MCF 10A (cell line): ENCODE measurements around the gene TSR2. TPM values are rescaled to one million over a fixed set of nuclear protein-coding genes. Genes with fewer than 3 reads are reported as not detected.
A peak's percentile ranks its signal among the peaks of the same experiment; 100 is the strongest.

ENCODE experiments used
- BruUV-seq: library from RNA; stranded (reverse); fragments of 400-500 nt; replicated peaks from 2 replicates; lab custom pipeline; 2021; lab: Mats Ljungman, UMichigan
- CTCF ChIA-PET: fragments of 300-600 bp; sonication (Branson Sonifier 250); formaldehyde crosslinking; extraction: SDS; loops from one replicate; lab custom pipeline; 2021; ENCODE audit warnings: antibody characterized with exemption, inconsistent platforms; lab: Yijun Ruan, JAX
- POLR2A ChIA-PET: fragments of 300-600, 350-650 bp; sonication (Branson Sonifier 250); formaldehyde crosslinking; extraction: SDS; loops from one replicate; lab custom pipeline; 2020; ENCODE audit warnings: antibody characterized with exemption, inconsistent platforms; lab: Yijun Ruan, JAX
- DNase-seq: peaks from one replicate; pipeline ENCODE4 v3.0.0-alpha.2; 2018; ENCODE audit not compliant: unreplicated experiment
- H3K27ac Mint-ChIP-seq: one replicate; pipeline ENCODE4 v1.8.0; 2022; ENCODE audit warnings: mild to moderate bottlenecking, low read depth, mixed read lengths; ENCODE audit not compliant: unreplicated experiment
- H3K27me3 Mint-ChIP-seq: one replicate; pipeline ENCODE4 v1.8.0; 2022; ENCODE audit warnings: mixed read lengths; ENCODE audit not compliant: insufficient read depth, unreplicated experiment
- H3K36me3 Mint-ChIP-seq: one replicate; pipeline ENCODE4 v1.8.0; 2022; ENCODE audit warnings: mild to moderate bottlenecking, moderate library complexity, mixed read lengths; ENCODE audit not compliant: insufficient read depth, unreplicated experiment
- H3K4me1 Mint-ChIP-seq: one replicate; pipeline ENCODE4 v1.8.0; 2022; ENCODE audit warnings: mixed read lengths; ENCODE audit not compliant: insufficient read depth, unreplicated experiment
- H3K4me3 Mint-ChIP-seq: one replicate; pipeline ENCODE4 v1.8.0; 2022; ENCODE audit warnings: mild to moderate bottlenecking, moderate library complexity, mixed read lengths; ENCODE audit not compliant: unreplicated experiment
- H3K9me3 Mint-ChIP-seq: one replicate; pipeline ENCODE4 v1.8.0; 2022; ENCODE audit warnings: mixed read lengths; ENCODE audit not compliant: unreplicated experiment
- CTCF ChIP-seq: fragments of 200-600 bp; IDR thresholded peaks from one replicate; pipeline ENCODE4 v1.8.0; 2022; ENCODE audit warnings: antibody characterized with exemption, mild to moderate bottlenecking; ENCODE audit not compliant: unreplicated experiment
- intact Hi-C: fragments of 100-400 bp; cut with micrococcal nuclease; formaldehyde crosslinking; loops from 2 replicates; pipeline ENCODE4 v1.14.1; 2022
- total RNA-seq: library from RNA; stranded (reverse); gene quantifications from 2 replicates; pipeline ENCODE4 v1.2.3, GENCODE V29; 2022

TSR2 gene
- total RNA-seq, 1 experiment from 2014 or later = 30.3 TPM

DNA sequence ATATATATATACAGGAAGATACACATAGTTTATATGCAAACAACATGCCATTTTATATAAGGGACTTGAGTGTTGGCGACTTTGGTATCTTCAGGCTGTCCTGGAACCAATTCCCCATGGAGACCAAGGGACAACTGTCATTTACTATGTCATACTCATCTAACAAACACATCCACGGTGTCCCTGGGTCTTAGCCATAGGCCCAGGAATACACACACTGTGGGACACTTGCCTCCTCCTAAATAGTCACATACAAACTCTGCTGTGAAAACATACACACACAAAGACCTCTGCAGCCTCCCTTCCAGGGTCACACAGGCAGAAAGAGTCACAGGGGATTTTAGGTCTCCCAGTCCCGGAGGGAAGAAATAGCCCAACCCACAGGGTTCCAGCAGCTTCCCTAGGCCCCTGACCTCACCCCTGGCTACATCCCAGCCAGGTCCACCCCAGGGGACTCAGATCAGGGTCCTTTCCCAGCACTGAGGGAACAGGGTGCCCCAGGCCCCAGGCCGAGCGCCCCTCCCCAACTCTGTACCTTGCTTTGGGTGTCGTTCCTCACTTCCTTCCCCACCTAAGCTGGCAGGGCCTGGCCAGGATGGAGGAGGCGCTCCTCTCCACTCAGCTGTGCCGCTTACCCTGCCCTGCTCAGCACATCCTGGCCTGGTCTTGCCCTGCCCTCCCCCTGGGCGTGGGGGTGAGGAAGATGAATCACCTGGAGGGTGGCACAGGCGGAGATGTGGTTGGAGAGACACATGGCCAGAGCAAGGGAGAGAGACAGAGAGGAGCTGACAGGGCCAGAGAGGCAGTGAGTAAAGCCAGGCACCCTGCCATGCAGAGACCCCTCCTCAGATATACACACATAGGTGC, 34.0 kb downstream of the TSR2 start:
- intact Hi-C loops = loop anchor here (1.0 kb wide), 1 partner anchor 18 kb away; no protein-coding TSS in a partner anchor
- Mint-ChIP-seq H3K4me1 (peaks cover 20% of the 10 kb centered on the region), H3K9me3 (no peaks in the 10 kb centered on the region), H3K36me3 (peaks cover 9% of the 10 kb centered on the region), H3K4me3 (peak overlapping the region; percentile 70), H3K27me3 (peaks cover 28% of the 10 kb centered on the region), H3K27ac (peak overlapping the region; percentile 14)
- ChIA-PET CTCF (interaction anchor here (0.6 to 1.2 kb wide), 2 partner anchors 14 to 544 kb away, joined by 3 read pairs; no protein-coding TSS in a partner anchor), POLR2A (interaction anchor here (0.7 to 1.2 kb wide), 5 partner anchors 8 to 33 kb away, joined by 3 to 5 read pairs (median 3); no protein-coding TSS in a partner anchor)
- TF ChIP-seq CTCF = no peak
- BruUV-seq = TSS peak; percentile 44
- peak; percentile 77 for DNase-seq

GRCh38 chrX:54479136-54480111, 39.2 kb downstream of the TSR2 start:
- Mint-ChIP-seq H3K36me3 (no peaks in the 10 kb centered on the region), H3K4me1 (peaks cover 19% of the 10 kb centered on the region), H3K9me3 (no peaks in the 10 kb centered on the region), H3K27ac (no peak overlapping the region), H3K4me3 (no peak overlapping the region), H3K27me3 (peaks cover 54% of the 10 kb centered on the region)
- intact Hi-C loops = no loop called here
- POLR2A ChIA-PET = no interaction called here
- BruUV-seq = no TSS peak
- CTCF ChIA-PET = interaction anchor here (0.6 to 0.8 kb wide), 2 partner anchors 11 to 24 kb away, joined by 3 read pairs; no protein-coding TSS in a partner anchor
- TF ChIP-seq CTCF = no peak
- DNase-seq = no peak

- DNase-seq = no peak
- Mint-ChIP-seq H3K27me3 (peaks cover 46% of the 10 kb centered on the region), H3K9me3 (no peaks in the 10 kb centered on the region), H3K4me1 (peaks cover 6% of the 10 kb centered on the region), H3K4me3 (no peak overlapping the region), H3K27ac (peak overlapping the region; percentile 55), H3K36me3 (no peaks in the 10 kb centered on the region)
- no TSS peak for BruUV-seq
- TF ChIP-seq CTCF = no peak
- intact Hi-C loops = no loop called here
- ChIA-PET CTCF (interaction anchor here (0.7 kb wide), 1 partner anchor 1149 kb away, joined by 3 read pairs; no protein-coding TSS in a partner anchor), POLR2A (interaction anchor here (1.1 kb wide), 1 partner anchor 24 kb away, joined by 4 read pairs; no protein-coding TSS in a partner anchor)
These were observed 42.8 kb downstream of the TSR2 start for GRCh38 chrX:54482839-54483593.
